ENCODE data around the gene REPIN1. TPM values are rescaled to one million over a fixed set of nuclear protein-coding genes. Genes with fewer than 3 reads are reported as not detected.

REPIN1 gene
- total RNA-seq, 1 experiment from 2014 or later: 106 TPM

DNA sequence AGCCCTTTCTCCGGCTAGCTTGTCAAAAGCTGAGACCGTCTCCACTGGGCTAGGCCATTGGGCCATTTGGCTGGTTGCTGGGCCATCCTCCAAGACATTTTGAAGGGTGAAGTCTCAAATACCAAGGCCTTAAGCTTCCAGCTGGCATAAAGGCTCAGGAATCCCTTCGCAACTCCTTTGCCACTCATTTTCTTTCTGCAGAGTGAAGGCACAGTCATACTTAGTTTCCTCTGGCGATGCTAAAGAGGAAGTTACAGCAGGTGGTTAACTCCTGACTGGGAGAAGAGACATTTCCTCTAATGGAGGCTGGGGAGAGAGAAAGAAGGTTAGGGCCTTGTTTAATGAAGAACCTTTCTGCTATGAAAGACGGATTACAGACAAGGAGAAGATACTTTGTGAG lies 4.8 kb upstream of the REPIN1 start:
- TF ChIP-seq, protein P1, sequence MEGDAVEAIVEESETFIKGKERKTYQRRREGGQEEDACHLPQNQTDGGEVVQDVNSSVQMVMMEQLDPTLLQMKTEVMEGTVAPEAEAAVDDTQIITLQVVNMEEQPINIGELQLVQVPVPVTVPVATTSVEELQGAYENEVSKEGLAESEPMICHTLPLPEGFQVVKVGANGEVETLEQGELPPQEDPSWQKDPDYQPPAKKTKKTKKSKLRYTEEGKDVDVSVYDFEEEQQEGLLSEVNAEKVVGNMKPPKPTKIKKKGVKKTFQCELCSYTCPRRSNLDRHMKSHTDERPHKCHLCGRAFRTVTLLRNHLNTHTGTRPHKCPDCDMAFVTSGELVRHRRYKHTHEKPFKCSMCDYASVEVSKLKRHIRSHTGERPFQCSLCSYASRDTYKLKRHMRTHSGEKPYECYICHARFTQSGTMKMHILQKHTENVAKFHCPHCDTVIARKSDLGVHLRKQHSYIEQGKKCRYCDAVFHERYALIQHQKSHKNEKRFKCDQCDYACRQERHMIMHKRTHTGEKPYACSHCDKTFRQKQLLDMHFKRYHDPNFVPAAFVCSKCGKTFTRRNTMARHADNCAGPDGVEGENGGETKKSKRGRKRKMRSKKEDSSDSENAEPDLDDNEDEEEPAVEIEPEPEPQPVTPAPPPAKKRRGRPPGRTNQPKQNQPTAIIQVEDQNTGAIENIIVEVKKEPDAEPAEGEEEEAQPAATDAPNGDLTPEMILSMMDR (conservative IDR thresholded peaks at IDR 0.05): no peak
- Histone ChIP-seq H4K91ac (ENCODE audit: insufficient read length, low read depth, low read length) (no peak overlapping the region), H4K5ac (ENCODE audit: insufficient read length, low read depth, low read length) (no peak overlapping the region), H3K27ac (ENCODE audit: insufficient read length, low read depth, low read length) (no peak overlapping the region), H3K4me1 (ENCODE audit: insufficient read depth, low read length) (no peaks in the 10 kb centered on the region), H3K79me2 (ENCODE audit: insufficient read depth, low read length) (no peaks in the 10 kb centered on the region), H4K8ac (replicated peaks; ENCODE audit: insufficient read length, low read depth, low read length) (no peak overlapping the region), H3K79me1 (ENCODE audit: insufficient read depth, low read depth, low read length, poor library complexity, severe bottlenecking) (no peaks in the 10 kb centered on the region), H3K56ac (ENCODE audit: insufficient read length, low read depth, low read length) (no peak overlapping the region), H3K14ac (ENCODE audit: insufficient read depth, low read length) (no peak overlapping the region), H3K18ac (ENCODE audit: insufficient read length, low read depth, low read length) (no peak overlapping the region), H3K4me2 (ENCODE audit: insufficient read depth, insufficient read length, low read length) (no peak overlapping the region), H2BK20ac (ENCODE audit: low read depth, low read length, poor library complexity, severe bottlenecking) (no peak overlapping the region), H2AFZ (ENCODE audit: low read length) (no peak overlapping the region), H2BK5ac (ENCODE audit: insufficient read length, low read length) (no peak overlapping the region), H2AK5ac (ENCODE audit: insufficient read length, low read length) (no peak overlapping the region), H3T11ph (ENCODE audit: low read length) (no peak overlapping the region), H3K4ac (ENCODE audit: low read depth, low read length) (no peak overlapping the region; the same call in 1 of the 2 replicates), H3K9ac (ENCODE audit: extremely low read depth, insufficient read length, low read length) (no peak overlapping the region), H2BK15ac (ENCODE audit: low read depth, low read length) (no peak overlapping the region), H2BK120ac (ENCODE audit: low read depth, low read length, poor library complexity, severe bottlenecking) (no peak overlapping the region), H3K9me3 (ENCODE audit: control insufficient read depth, low read depth, low read length) (no peaks in the 10 kb centered on the region), H3K23ac (ENCODE audit: insufficient read length, low read depth, low read length) (no peak overlapping the region), H4K20me1 (ENCODE audit: control insufficient read depth, insufficient read depth, insufficient read length) (no peaks in the 10 kb centered on the region), H3K27me3 (ENCODE audit: insufficient read depth, low read length) (no peaks in the 10 kb centered on the region), H3K23me2 (ENCODE audit: insufficient read length, low read depth, low read length, poor library complexity, severe bottlenecking) (peaks cover 6% of the 10 kb centered on the region), H2BK12ac (ENCODE audit: insufficient read length, low read depth, low read length) (no peak overlapping the region)
- WGBS (ENCODE audit: extremely low coverage, insufficient read length, low lambda C conversion rate): no CpG with 5 or more reads among the region's 5 CpGs
- peaks cover 0 to 4% (median under 1%) of the 10 kb centered on the region in 3 experiments; a peak in 2 of 7 replicates for H3K36me3 Mint-ChIP-seq (ENCODE audit: insufficient read depth in 1 of 3, low read depth in 3 of 3)
- peaks cover 1% of the 10 kb centered on the region for H3K27me3 Mint-ChIP-seq (ENCODE audit: low read depth)
- no peak overlapping the region for H3K4me3 Mint-ChIP-seq
- peaks cover 42 to 43% of the 10 kb centered on the region in 2 experiments for H3K4me1 Mint-ChIP-seq
- H3K9me3 Mint-ChIP-seq: peaks cover 4 to 7% of the 10 kb centered on the region in 2 experiments; a peak in 3 of 5 replicates
- H3K27ac Mint-ChIP-seq: no peak overlapping the region
- DNase-seq: no peak

Measured in H9 (cell line).